Ascending aorta (tissue), 2 donors: ENCODE results near the gene CAMK2G. TPM values are rescaled to one million over a fixed set of nuclear protein-coding genes. Genes with fewer than 3 reads are reported as not detected.
A peak's percentile ranks its signal among the peaks of the same experiment; 100 is the strongest.

Source experiments
- DNase-seq, 2 donors: peaks; one replicate each; pipeline ENCODE4 v3.0.0-alpha.2; 2019; ENCODE audit warnings: low spot score in 2 of 2
- H3K27ac ChIP-seq, 2 donors: fragments of 200-600 bp; sonication (generic); one replicate each; pipeline ENCODE4 v1.5.1; 2016 to 2017; ENCODE audit warnings: mild to moderate bottlenecking in 1 of 2
- H3K27me3 ChIP-seq: fragments of 200-600 bp; sonication (generic); one replicate; pipeline ENCODE4 v1.5.1; 2017
- H3K36me3 ChIP-seq, 2 donors: fragments of 200-600 bp; sonication (generic); one replicate each; pipeline ENCODE4 v1.5.1; 2016
- H3K4me1 ChIP-seq, 2 donors: fragments of 200-600 bp; sonication (generic); one replicate each; pipeline ENCODE4 v1.5.1; 2016 to 2017; ENCODE audit warnings: mild to moderate bottlenecking in 1 of 2
- H3K4me3 ChIP-seq, 2 donors: fragments of 200-600 bp; sonication (generic); one replicate each; pipeline ENCODE4 v1.5.1; 2016 to 2017; ENCODE audit warnings: mild to moderate bottlenecking in 1 of 2
- H3K9me3 ChIP-seq, 2 donors: fragments of 200-600 bp; sonication (generic); one replicate each; pipeline ENCODE4 v1.5.1; 2016
- intact Hi-C: fragments of 100-400 bp; cut with DNase I; formaldehyde crosslinking; loops from one replicate; pipeline ENCODE4 v1.15.1; 2023
- total RNA-seq: library from RNA; depleted of rRNA; stranded (reverse); fragments of >200 nt; gene quantifications from one replicate; pipeline ENCODE4 v1.1.0, GENCODE V29; 2016
- TF ChIP-seq, protein P1 (sequence below), 3 experiments: fragments of 200-600 bp in 2 of 3; fragments of 450-650 bp in 1 of 3; sonication (generic) in 2 of 3; IDR thresholded peaks; one replicate each; pipeline ENCODE4 v1.5.1; 2016 to 2019; ENCODE audit warnings: antibody characterized with exemption in 3 of 3, mild to moderate bottlenecking in 1 of 3, moderate library complexity in 1 of 3

The CAMK2G gene
- total RNA-seq, 1 donor from 2014 or later: 60.3 TPM

DNA sequence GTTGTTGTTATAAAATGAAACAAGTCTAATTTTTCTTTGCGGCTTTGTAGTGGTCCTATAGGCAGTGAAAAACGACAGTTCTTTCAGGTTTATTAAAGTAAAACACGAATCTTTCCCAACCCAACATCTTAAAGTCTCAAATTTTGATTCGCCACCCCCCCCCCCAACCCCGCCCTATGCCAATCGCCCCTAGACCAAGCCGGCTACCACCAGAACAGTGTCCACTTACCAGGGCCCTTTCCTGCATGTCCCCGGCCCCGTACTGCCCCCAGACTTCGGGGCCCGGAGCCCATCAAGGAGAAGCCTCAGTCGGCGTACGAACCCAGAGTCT is 92.8 kb downstream of the CAMK2G start:
- no peak for DNase-seq
- Histone ChIP-seq H3K27me3 (no peaks in the 10 kb centered on the region), H3K27ac (peak overlapping the region; percentile 93 to 96), H3K9me3 (no peaks in the 10 kb centered on the region), H3K4me3 (peak overlapping the region; percentile 86 to 92), H3K36me3 (peaks cover 6 to 24% of the 10 kb centered on the region in 2 donors), H3K4me1 (peaks cover 11 to 19% of the 10 kb centered on the region in 2 donors)
- intact Hi-C loops: no loop called here
- TF ChIP-seq, protein P1, sequence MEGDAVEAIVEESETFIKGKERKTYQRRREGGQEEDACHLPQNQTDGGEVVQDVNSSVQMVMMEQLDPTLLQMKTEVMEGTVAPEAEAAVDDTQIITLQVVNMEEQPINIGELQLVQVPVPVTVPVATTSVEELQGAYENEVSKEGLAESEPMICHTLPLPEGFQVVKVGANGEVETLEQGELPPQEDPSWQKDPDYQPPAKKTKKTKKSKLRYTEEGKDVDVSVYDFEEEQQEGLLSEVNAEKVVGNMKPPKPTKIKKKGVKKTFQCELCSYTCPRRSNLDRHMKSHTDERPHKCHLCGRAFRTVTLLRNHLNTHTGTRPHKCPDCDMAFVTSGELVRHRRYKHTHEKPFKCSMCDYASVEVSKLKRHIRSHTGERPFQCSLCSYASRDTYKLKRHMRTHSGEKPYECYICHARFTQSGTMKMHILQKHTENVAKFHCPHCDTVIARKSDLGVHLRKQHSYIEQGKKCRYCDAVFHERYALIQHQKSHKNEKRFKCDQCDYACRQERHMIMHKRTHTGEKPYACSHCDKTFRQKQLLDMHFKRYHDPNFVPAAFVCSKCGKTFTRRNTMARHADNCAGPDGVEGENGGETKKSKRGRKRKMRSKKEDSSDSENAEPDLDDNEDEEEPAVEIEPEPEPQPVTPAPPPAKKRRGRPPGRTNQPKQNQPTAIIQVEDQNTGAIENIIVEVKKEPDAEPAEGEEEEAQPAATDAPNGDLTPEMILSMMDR (IDR thresholded peaks at IDR 0.05): no peak

DNA sequence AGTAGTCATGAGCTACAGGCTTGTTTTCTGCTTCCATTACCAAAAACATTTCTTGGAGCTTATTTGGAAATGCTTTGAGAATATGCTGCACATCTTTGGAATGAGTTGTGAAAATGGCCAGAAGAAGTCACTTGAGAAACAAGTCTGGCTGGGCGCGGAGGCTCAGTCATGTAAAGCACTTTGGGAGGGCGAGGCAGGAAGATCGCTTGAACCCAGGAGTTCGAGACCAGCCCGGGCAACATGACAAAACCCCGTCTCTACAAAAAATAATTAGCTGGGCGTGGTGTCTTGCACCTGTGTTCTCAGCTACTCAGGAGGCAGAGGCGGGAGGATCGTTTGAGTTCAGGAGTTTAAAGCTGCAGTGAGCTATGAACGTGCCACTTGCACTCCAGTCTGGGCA is 93.4 kb downstream of the CAMK2G start:
- TF ChIP-seq, protein P1 (IDR thresholded peaks at IDR 0.05): no peak
- H3K27me3 ChIP-seq: no peaks in the 10 kb centered on the region
- intact Hi-C loops: no loop called here
- peaks cover 11 to 18% of the 10 kb centered on the region in 2 donors for H3K4me1 ChIP-seq
- H3K36me3 ChIP-seq: peaks cover 6 to 30% of the 10 kb centered on the region in 2 donors
- H3K9me3 ChIP-seq: no peaks in the 10 kb centered on the region
- peak overlapping the region; percentile 86 to 92 for H3K4me3 ChIP-seq
- peak overlapping the region in 1 of 2 donors; percentile 93 for H3K27ac ChIP-seq
- DNase-seq: no peak

DNA sequence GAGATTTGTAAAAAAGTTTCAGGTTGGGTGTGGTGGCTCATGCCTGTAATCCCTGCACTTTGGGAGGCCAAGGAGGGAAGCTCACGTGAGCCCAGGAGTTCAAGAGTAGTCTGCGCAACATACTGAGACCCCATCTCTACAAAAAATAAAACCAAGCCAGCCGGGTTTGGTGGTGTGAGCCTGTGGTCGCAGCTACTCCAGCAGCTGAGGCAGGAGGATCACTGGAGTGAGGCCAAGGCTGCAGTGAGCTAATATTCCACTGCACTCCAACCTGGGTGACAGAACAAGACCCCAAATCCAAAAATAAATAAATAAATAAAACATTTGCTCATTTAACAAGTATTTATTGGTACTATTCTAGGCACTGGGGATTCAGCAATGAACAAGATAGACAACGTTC is 94.1 kb downstream of the CAMK2G start:
- Histone ChIP-seq H3K4me1 (peaks cover 11 to 20% of the 10 kb centered on the region in 2 donors), H3K36me3 (peaks cover 6 to 36% of the 10 kb centered on the region in 2 donors), H3K9me3 (no peaks in the 10 kb centered on the region), H3K27ac (no peak overlapping the region), H3K27me3 (no peaks in the 10 kb centered on the region), H3K4me3 (no peak overlapping the region)
- intact Hi-C loops: no loop called here
- TF ChIP-seq, protein P1 (IDR thresholded peaks at IDR 0.05): no peak
- DNase-seq: no peak

DNA sequence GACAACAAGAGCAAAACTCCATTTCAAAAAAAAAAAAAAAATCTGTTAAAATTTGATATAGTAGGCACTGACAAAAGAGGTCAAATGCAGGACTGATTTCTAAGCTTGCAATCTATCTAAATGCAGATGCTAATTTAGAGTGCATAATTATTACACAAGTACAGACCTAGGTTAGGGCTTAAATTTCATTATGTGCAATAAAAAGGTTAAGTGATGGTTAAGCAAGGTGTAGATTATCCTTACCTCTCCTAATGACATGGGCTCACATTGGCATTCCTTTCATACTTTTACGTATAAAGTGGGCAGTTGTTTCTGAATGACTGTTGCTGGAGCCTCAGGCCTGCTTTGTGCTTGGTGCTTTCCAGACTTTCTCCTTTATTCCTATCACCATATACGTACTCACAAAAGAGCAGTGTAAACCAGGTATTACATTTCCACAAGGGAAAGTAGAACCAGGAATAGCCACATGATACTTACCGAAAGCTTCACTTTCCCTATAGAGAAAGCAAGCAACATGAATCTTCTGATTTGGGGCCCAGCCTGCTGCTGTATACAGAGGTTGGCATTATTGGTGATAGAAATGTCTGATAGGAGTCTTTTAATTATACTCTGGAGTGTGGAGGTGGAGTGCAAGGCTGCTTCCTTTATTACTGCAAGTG is 94.7 kb downstream of the CAMK2G start:
- Histone ChIP-seq H3K27ac (no peak overlapping the region), H3K27me3 (no peaks in the 10 kb centered on the region), H3K36me3 (peaks cover 6 to 39% of the 10 kb centered on the region in 2 donors), H3K4me3 (no peak overlapping the region), H3K9me3 (no peaks in the 10 kb centered on the region), H3K4me1 (peaks cover 11 to 22% of the 10 kb centered on the region in 2 donors)
- TF ChIP-seq, protein P1 (IDR thresholded peaks at IDR 0.05): no peak
- DNase-seq: no peak
- intact Hi-C loops: no loop called here

DNA sequence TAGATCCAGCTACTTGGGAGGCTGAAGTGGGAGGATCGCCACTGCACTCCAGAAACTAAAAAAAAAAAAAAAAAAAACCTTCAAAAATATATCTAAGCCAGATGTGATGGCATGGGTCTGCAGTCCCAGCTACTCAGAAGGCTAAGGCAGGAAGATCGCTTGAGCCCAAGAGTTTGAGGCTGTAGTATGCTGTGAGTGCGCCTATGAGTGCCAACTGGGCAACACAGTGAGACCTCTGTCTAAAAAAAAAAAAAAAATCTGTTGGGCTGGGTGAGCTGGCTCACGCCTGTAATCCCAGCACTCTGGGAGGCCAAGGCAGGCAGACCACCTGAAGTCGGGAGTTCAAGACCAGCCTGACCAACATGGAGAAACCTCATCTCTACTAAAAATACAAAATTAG is 95.3 kb downstream of the CAMK2G start:
- no peaks in the 10 kb centered on the region for H3K27me3 ChIP-seq
- H3K9me3 ChIP-seq: no peaks in the 10 kb centered on the region
- H3K4me1 ChIP-seq: peaks cover 17 to 28% of the 10 kb centered on the region in 2 donors
- TF ChIP-seq, protein P1 (IDR thresholded peaks at IDR 0.05): no peak
- intact Hi-C loops: no loop called here
- DNase-seq: no peak
- no peak overlapping the region for H3K27ac ChIP-seq
- H3K36me3 ChIP-seq: peaks cover 6 to 39% of the 10 kb centered on the region in 2 donors
- H3K4me3 ChIP-seq: no peak overlapping the region
